DOHH2 (cell line): Measurements from ENCODE around the gene CCL19.

Experiments used
- H3F3A ChIP-seq: fragments of 200-600 bp; sonication (generic), shearing (Covaris generic); 2 replicates; pipeline ENCODE4 v1.6.0; 2016; ENCODE audit warnings: antibody characterized with exemption, mild to moderate bottlenecking; ENCODE audit not compliant: control insufficient read depth, insufficient read depth
- H3K27ac ChIP-seq: fragments of 200-600 bp; sonication (generic); 2 replicates; pipeline ENCODE4 v1.5.1; 2014; ENCODE audit warnings: low read depth, mild to moderate bottlenecking, low read length, moderate library complexity
- H3K27me3 ChIP-seq: fragments of 200-600 bp; sonication (generic); 2 replicates; pipeline ENCODE4 v1.6.1; 2014; ENCODE audit warnings: mild to moderate bottlenecking, low read length, mixed read lengths; ENCODE audit not compliant: control insufficient read depth
- H3K36me3 ChIP-seq: fragments of 200-600 bp; sonication (generic); 2 replicates; pipeline ENCODE4 v1.6.1; 2014; ENCODE audit warnings: mild to moderate bottlenecking, low read length, moderate library complexity, mixed read lengths; ENCODE audit not compliant: control insufficient read depth
- H3K4me1 ChIP-seq: fragments of 200-600 bp; sonication (generic); 2 replicates; pipeline ENCODE4 v1.6.1; 2014; ENCODE audit warnings: mild to moderate bottlenecking, low read length, mixed read lengths; ENCODE audit not compliant: control insufficient read depth
- H3K4me2 ChIP-seq: fragments of 200-600 bp; sonication (generic); 2 replicates; pipeline ENCODE4 v1.6.0; 2014; ENCODE audit warnings: mild to moderate bottlenecking, low read length, moderate library complexity
- H3K4me3 ChIP-seq: fragments of 200-600 bp; sonication (generic); 2 replicates; pipeline ENCODE4 v1.5.1; 2014; ENCODE audit warnings: mild to moderate bottlenecking, low read length, mixed read lengths
- H3K79me2 ChIP-seq: fragments of 200-600 bp; sonication (generic); 2 replicates; pipeline ENCODE4 v1.6.1; 2014; ENCODE audit warnings: mild to moderate bottlenecking, low read length, mixed read lengths; ENCODE audit not compliant: control insufficient read depth
- H3K9me2 ChIP-seq: fragments of 200-600 bp; sonication (generic); replicated peaks from 2 replicates; pipeline ENCODE4 v1.6.1; 2014; ENCODE audit warnings: mild to moderate bottlenecking, low read length, mixed read lengths; ENCODE audit not compliant: control insufficient read depth
- H3K9me3 ChIP-seq: fragments of 200-600 bp; sonication (generic); 2 replicates; pipeline ENCODE4 v1.6.1; 2014; ENCODE audit warnings: antibody characterized with exemption, low read length, mixed read lengths; ENCODE audit not compliant: control insufficient read depth, insufficient read depth
- H4K20me1 ChIP-seq: fragments of 200-600 bp; sonication (generic); 2 replicates; pipeline ENCODE4 v1.6.0; 2014; ENCODE audit warnings: low read depth, mild to moderate bottlenecking, antibody characterized with exemption, low read length, moderate library complexity; ENCODE audit not compliant: control insufficient read depth, insufficient read depth
- CTCF ChIP-seq: fragments of 200-600 bp; sonication (generic); IDR thresholded peaks from one replicate; pipeline ENCODE4 v1.5.1; 2014; ENCODE audit warnings: antibody characterized with exemption, mild to moderate bottlenecking, low read depth, low read length; ENCODE audit not compliant: poor library complexity, severe bottlenecking
- EZH2phosphoT487 ChIP-seq: fragments of 200-600 bp; sonication (generic); IDR thresholded peaks from 2 replicates; pipeline ENCODE4 v1.6.1; 2017; ENCODE audit warnings: borderline replicate concordance, mild to moderate bottlenecking, antibody characterized with exemption, low read length, moderate library complexity, mixed read lengths

CCL19 gene

GRCh38 chr9:34644766-34645314 lies 46.2 kb downstream of the CCL19 start:
- no peak overlapping the region for H3K4me3 ChIP-seq
- H3K27me3 ChIP-seq: no peaks in the 10 kb centered on the region
- peaks cover 5% of the 10 kb centered on the region for H3K79me2 ChIP-seq
- H3K4me1 ChIP-seq: peaks cover 14% of the 10 kb centered on the region
- no peak overlapping the region for H3K4me2 ChIP-seq
- no peaks in the 10 kb centered on the region for H3K9me3 ChIP-seq
- H3K27ac ChIP-seq: no peak overlapping the region
- H3K36me3 ChIP-seq: peaks cover 8% of the 10 kb centered on the region; the same call in 1 of the 2 replicates
- H4K20me1 ChIP-seq: no peaks in the 10 kb centered on the region
- no peaks in the 10 kb centered on the region for H3K9me2 ChIP-seq
- TF ChIP-seq CTCF: no peak
- no peak for TF ChIP-seq EZH2phosphoT487
- H3F3A ChIP-seq: no peaks in the 10 kb centered on the region

DNA sequence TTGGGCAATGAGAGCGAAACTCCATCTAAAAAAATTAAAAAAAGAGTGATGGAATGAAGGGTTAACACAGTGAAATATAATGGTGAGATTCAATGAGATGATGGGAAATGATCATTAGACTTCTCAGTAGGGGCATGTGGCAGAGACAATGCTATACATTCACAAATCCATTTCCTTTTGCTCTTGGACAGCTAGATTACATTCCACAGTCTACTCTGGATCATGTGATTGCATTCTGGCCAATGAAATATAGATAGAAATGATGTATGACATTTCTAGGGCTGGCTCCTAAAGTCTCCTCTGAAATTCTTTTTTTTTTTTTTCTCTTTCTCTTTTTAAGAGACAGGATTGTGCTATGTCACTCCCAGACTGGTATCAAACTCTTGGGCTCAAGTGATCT lies 48.4 kb downstream of the CCL19 start:
- Histone ChIP-seq H3K9me2 (no peaks in the 10 kb centered on the region), H3K4me3 (no peak overlapping the region), H3K27ac (no peak overlapping the region), H3K36me3 (no peaks in the 10 kb centered on the region), H3K9me3 (no peaks in the 10 kb centered on the region), H3K4me1 (peaks cover 24% of the 10 kb centered on the region), H3K4me2 (no peak overlapping the region), H3F3A (no peaks in the 10 kb centered on the region), H3K79me2 (peaks cover 5% of the 10 kb centered on the region), H4K20me1 (no peaks in the 10 kb centered on the region), H3K27me3 (no peaks in the 10 kb centered on the region)
- TF ChIP-seq CTCF (no peak), EZH2phosphoT487 (no peak)
